Astrocyte of the cerebellum (primary cell): ENCODE data around the gene ACTN1.
A peak's percentile ranks its signal among the peaks of the same experiment; 100 is the strongest.

Source experiments
- DNase-seq: peaks from one replicate; pipeline ENCODE4 v3.0.0-alpha.2; 2011; ENCODE audit warnings: low read depth
- H3K4me3 ChIP-seq: 2 replicates; pipeline ENCODE4 v1.5.1; 2011; ENCODE audit warnings: mild to moderate bottlenecking, low read depth, low read length, moderate library complexity
- in situ Hi-C: cut with HindIII; loops from 2 replicates; pipeline ENCODE4 v1.10.0; 2017; ENCODE audit warnings: low sequenced_read_pairs
- TF ChIP-seq, protein P1 (sequence below): IDR thresholded peaks from 2 replicates; pipeline ENCODE4 v1.5.1; 2012; ENCODE audit warnings: low read length, low read depth, moderate library complexity, mild to moderate bottlenecking; ENCODE audit errors: missing control alignments

The ACTN1 gene

DNA sequence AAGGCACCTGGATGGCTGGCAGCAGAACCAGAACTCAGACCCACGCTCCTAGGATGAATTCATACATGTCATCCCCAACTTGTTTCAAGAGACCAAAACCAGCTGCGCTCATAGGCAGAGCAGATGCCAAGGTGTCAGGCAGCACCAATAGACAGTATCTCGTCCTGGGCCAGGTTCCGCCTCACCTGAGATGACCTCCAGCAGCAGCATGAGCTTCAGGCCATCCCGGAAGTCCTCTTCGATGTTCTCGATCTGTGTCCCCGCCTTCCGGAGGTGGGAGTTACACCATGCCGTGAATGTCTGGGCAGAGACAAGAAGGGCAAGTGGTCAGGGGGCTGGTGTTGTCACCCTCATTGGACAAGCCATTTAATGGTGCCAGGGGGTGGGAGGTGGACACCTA, 53.7 kb downstream of the ACTN1 start:
- TF ChIP-seq, protein P1, sequence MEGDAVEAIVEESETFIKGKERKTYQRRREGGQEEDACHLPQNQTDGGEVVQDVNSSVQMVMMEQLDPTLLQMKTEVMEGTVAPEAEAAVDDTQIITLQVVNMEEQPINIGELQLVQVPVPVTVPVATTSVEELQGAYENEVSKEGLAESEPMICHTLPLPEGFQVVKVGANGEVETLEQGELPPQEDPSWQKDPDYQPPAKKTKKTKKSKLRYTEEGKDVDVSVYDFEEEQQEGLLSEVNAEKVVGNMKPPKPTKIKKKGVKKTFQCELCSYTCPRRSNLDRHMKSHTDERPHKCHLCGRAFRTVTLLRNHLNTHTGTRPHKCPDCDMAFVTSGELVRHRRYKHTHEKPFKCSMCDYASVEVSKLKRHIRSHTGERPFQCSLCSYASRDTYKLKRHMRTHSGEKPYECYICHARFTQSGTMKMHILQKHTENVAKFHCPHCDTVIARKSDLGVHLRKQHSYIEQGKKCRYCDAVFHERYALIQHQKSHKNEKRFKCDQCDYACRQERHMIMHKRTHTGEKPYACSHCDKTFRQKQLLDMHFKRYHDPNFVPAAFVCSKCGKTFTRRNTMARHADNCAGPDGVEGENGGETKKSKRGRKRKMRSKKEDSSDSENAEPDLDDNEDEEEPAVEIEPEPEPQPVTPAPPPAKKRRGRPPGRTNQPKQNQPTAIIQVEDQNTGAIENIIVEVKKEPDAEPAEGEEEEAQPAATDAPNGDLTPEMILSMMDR: no peak
- no peak for DNase-seq
- in situ Hi-C loops: no loop called here
- no peak overlapping the region for H3K4me3 ChIP-seq

DNA sequence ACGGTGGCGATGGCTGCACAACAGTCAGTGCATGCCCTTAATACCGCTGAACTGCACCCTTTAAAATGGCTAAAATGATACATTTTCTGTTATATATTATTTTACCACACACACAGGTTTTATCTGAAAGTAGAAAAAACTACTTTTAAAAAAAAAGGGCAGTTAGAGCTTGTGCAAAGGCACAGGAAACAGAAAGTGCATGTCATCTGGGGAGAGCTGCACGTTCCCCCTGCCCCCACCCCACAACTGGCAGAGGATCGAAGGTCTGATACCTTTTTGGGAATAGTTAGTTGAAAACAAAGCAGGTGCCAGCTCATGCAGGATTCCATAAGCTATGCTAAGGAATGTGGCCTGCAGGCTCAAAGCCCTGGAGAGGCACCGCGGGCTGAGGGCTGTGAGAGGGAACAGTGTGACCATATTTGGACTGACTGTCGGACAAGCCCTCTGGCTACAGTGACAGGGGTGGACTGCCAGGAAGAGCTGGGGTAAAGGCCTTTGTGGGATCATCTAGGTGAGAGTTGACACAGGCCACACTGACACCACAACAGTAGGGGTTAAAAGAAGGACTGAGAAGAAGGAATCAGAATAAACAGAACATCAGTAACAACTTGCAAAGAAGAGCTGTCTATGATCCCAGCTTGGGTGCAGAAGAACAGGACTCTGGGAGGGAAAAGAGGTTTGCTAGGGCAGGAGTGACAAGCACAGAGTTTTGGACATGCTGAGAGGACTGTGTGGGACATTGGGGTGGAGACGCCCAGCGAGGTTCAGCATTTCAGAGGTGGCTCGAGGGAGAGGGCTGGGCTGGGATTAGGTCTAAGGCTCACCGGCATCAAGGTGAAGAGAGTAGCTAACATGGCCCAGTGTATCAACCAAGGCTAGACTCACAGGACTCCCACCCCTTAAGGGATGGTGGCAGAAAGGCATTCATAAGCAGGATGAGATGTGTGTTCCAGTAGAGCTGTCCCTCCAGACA, 54.6 kb downstream of the ACTN1 start:
- TF ChIP-seq, protein P1: no peak
- in situ Hi-C loops: no loop called here
- H3K4me3 ChIP-seq: no peak overlapping the region
- no peak for DNase-seq

DNA sequence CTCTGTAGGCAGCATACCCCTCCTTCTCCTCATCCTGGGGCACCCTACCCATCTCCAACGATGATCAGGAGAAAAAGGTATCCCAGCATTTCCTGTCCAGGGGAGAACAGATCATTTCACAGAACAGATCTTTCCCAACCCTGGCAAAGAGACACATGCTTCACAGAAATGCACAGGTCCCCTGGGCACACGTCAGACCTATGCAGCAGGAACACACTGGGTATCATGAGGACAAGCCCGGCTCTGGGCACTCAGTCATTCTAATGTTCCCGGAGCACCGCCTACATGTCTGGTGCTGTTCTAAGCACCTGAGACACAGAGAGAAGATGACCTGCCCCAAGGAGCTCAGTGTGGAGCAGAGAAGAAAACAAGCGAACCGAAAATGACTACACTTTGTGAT, 56.2 kb downstream of the ACTN1 start:
- no peak for DNase-seq
- TF ChIP-seq, protein P1: no peak
- H3K4me3 ChIP-seq: no peak overlapping the region
- in situ Hi-C loops: no loop called here

DNA sequence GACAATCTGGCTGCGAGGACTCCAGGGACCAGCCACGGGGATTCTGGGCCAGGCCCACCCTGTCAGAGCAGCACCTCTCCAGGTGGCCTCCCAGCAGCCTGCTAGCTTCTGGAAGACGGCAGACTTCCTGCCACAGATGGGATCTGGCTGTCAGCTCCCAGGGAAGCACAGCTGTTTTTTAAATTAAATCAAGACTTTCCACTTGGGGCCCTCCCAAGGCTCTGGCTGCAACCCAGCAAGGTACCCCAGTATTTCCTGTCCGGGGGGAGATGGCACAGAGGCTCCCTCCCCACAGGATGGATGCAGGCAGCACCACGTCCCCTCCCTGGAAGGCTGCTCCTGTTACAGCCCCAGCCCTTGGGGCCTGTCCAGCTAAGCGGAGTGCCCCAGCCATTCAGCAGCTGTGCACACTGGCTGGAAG, 56.9 kb downstream of the ACTN1 start:
- no peak overlapping the region for H3K4me3 ChIP-seq
- in situ Hi-C loops: no loop called here
- DNase-seq: no peak
- TF ChIP-seq, protein P1: no peak

DNA sequence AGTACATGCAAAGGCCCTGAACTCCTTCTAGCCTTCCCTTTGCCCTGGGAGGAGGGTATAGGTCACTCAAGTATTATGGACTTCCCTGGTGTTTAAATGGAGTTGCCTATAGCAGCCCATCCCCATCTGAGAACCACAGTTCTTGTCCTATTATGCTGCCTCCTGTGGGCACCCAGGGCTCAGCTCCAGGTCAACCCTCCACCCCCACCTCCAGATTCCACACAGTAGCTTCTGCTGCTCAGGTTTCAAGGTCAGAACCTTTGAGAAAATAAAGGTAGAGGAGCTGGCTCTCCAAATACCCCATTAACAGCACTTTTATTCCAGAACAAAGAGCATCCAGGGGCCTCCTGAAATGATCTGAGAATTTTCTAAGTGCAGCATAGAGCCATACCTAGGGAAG, 57.4 kb downstream of the ACTN1 start:
- TF ChIP-seq, protein P1: peak; percentile 14
- in situ Hi-C loops: no loop called here
- H3K4me3 ChIP-seq: no peak overlapping the region
- DNase-seq: no peak

DNA sequence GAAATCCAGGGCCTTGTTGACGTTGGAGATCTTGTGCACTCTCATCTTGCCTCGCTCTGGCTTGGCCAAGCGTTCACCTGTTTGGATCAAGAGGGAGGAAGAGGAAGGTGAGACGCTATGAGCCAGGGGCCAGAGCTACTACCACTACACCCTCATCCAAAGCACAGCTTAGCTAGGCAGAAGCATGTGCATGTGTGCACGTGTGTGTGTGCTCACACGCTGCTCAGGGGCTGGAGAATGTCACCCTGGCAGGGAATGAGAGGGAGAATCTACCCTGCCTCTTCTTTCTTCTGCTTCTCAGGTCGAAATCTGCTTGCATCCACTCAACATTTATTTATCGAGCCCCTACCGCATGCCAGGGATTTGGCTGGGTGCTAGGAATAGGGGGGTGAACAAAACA, 58.1 kb downstream of the ACTN1 start:
- in situ Hi-C loops: no loop called here
- no peak for DNase-seq
- TF ChIP-seq, protein P1: no peak
- H3K4me3 ChIP-seq: no peak overlapping the region
